ENCODE data around the gene RSBN1L.

- TF ChIP-seq POLR2AphosphoS5 (IDR thresholded peaks at IDR 0.05; ENCODE audit: low read depth, low read length) = no peak
- no peak for TF ChIP-seq TAF1 (IDR thresholded peaks at IDR 0.05; ENCODE audit: borderline replicate concordance, insufficient read depth, low read length)
Measured at GRCh38 chr7:77734659-77735421, 38.6 kb downstream of the RSBN1L start.
